Progenitor cell of endocrine pancreas (in vitro differentiated cells): ENCODE data around the gene FAM83B. TPM values are rescaled to one million over a fixed set of nuclear protein-coding genes. Genes with fewer than 3 reads are reported as not detected.

Source experiments
- DNase-seq: peaks from one replicate; pipeline ENCODE4 v3.0.0; 2021; ENCODE audit warnings: low spot score; ENCODE audit not compliant: unreplicated experiment
- H3K27ac Mint-ChIP-seq: 2 replicates; pipeline ENCODE4 v1.8.0; 2021; ENCODE audit warnings: mild to moderate bottlenecking, moderate library complexity, mixed read lengths
- H3K27me3 Mint-ChIP-seq: 2 replicates; pipeline ENCODE4 v1.8.0; 2021; ENCODE audit warnings: mixed read lengths
- H3K36me3 Mint-ChIP-seq: 2 replicates; pipeline ENCODE4 v1.8.0; 2022; ENCODE audit warnings: mixed read lengths; ENCODE audit not compliant: insufficient read depth
- H3K4me1 Mint-ChIP-seq: 2 replicates; pipeline ENCODE4 v1.8.0; 2021; ENCODE audit warnings: low read depth, mixed read lengths
- H3K4me3 Mint-ChIP-seq: 2 replicates; pipeline ENCODE4 v1.8.0; 2021; ENCODE audit warnings: low read depth, mild to moderate bottlenecking, moderate library complexity, mixed read lengths
- H3K9me3 Mint-ChIP-seq: 2 replicates; pipeline ENCODE4 v1.8.0; 2021; ENCODE audit warnings: low read depth, mixed read lengths
- total RNA-seq: library from RNA; stranded (reverse); gene quantifications from 2 replicates; pipeline ENCODE4 v1.2.1, GENCODE V29; 2021
- TF ChIP-seq, protein P1 (sequence below): fragments of 200-600 bp; sonication (generic); IDR thresholded peaks from one replicate; pipeline ENCODE4 v1.5.0; 2021; ENCODE audit warnings: antibody characterized with exemption, mild to moderate bottlenecking; ENCODE audit not compliant: unreplicated experiment

The FAM83B gene
- total RNA-seq, 1 donor from 2014 or later, result 17.4 TPM

- H3K4me1 Mint-ChIP-seq, result peaks cover 14% of the 10 kb centered on the region
- H3K9me3 Mint-ChIP-seq, result peaks cover 3% of the 10 kb centered on the region
Measured at GRCh38 chr6:54898767-54899166, 52.2 kb downstream of the FAM83B start.

GRCh38 chr6:54899442-54899841 lies 52.9 kb downstream of the FAM83B start:
- Mint-ChIP-seq H3K27me3 (no peaks in the 10 kb centered on the region), H3K4me1 (peaks cover 14% of the 10 kb centered on the region), H3K36me3 (peaks cover 3% of the 10 kb centered on the region), H3K9me3 (peaks cover 3% of the 10 kb centered on the region), H3K4me3 (no peak overlapping the region), H3K27ac (no peak overlapping the region)
- no peak for DNase-seq
- TF ChIP-seq, protein P1, sequence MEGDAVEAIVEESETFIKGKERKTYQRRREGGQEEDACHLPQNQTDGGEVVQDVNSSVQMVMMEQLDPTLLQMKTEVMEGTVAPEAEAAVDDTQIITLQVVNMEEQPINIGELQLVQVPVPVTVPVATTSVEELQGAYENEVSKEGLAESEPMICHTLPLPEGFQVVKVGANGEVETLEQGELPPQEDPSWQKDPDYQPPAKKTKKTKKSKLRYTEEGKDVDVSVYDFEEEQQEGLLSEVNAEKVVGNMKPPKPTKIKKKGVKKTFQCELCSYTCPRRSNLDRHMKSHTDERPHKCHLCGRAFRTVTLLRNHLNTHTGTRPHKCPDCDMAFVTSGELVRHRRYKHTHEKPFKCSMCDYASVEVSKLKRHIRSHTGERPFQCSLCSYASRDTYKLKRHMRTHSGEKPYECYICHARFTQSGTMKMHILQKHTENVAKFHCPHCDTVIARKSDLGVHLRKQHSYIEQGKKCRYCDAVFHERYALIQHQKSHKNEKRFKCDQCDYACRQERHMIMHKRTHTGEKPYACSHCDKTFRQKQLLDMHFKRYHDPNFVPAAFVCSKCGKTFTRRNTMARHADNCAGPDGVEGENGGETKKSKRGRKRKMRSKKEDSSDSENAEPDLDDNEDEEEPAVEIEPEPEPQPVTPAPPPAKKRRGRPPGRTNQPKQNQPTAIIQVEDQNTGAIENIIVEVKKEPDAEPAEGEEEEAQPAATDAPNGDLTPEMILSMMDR, result no peak

More at GRCh38 chr6:54898767-54899166, 52.2 kb downstream of the FAM83B start:
- Mint-ChIP-seq H3K27me3 (no peaks in the 10 kb centered on the region), H3K4me3 (no peak overlapping the region), H3K36me3 (peaks cover 3% of the 10 kb centered on the region), H3K27ac (no peak overlapping the region)
- TF ChIP-seq, protein P1, result no peak
- DNase-seq, result no peak

- H3K27me3 Mint-ChIP-seq, result no peaks in the 10 kb centered on the region
- peaks cover 14% of the 10 kb centered on the region for H3K4me1 Mint-ChIP-seq
- H3K4me3 Mint-ChIP-seq, result no peak overlapping the region
- H3K27ac Mint-ChIP-seq, result no peak overlapping the region
- H3K36me3 Mint-ChIP-seq, result peaks cover 3% of the 10 kb centered on the region
- H3K9me3 Mint-ChIP-seq, result peaks cover 3% of the 10 kb centered on the region
- no peak for DNase-seq
- TF ChIP-seq, protein P1, result no peak
Measured at GRCh38 chr6:54899986-54900385, 53.4 kb downstream of the FAM83B start.

DNA sequence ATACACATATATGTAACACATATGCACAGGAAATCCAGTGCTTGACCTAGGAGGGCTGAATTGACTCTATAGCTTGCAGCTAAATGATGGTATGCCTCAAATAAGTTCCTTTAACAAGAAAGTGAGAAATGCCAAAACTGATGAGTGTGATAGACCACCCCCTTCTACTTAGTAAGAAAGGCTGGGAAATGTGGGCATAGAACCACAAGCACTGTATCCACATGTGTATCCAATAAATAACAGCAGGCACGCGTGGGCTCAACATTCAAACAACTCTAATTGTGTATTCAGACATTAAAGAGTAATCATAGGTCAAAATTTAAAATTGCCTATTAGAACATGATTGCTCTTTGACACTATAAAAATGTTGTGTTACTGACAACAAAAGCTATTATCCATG lies 54.1 kb downstream of the FAM83B start:
- TF ChIP-seq, protein P1, result no peak
- H3K36me3 Mint-ChIP-seq, result peaks cover 3% of the 10 kb centered on the region
- H3K27ac Mint-ChIP-seq, result no peak overlapping the region
- peaks cover 14% of the 10 kb centered on the region for H3K4me1 Mint-ChIP-seq
- no peak for DNase-seq
- H3K4me3 Mint-ChIP-seq, result no peak overlapping the region
- H3K9me3 Mint-ChIP-seq, result peaks cover 3% of the 10 kb centered on the region
- no peaks in the 10 kb centered on the region for H3K27me3 Mint-ChIP-seq

GRCh38 chr6:54903884-54904283 lies 57.3 kb downstream of the FAM83B start:
- DNase-seq, result no peak
- Mint-ChIP-seq H3K9me3 (peaks cover 3% of the 10 kb centered on the region), H3K27me3 (no peaks in the 10 kb centered on the region), H3K27ac (no peak overlapping the region), H3K4me1 (peaks cover 14% of the 10 kb centered on the region), H3K36me3 (peaks cover 3% of the 10 kb centered on the region), H3K4me3 (no peak overlapping the region)
- TF ChIP-seq, protein P1, result no peak
